Fibroblast of skin of left quadriceps (primary cell): ENCODE measurements around the gene SLC26A2.
"Not testable (repeated sequence)": the region's sequence is repeated elsewhere in the genome, so short reads cannot be mapped to it uniquely, and the experiment has no call there.

Experiments
- DNase-seq, 2 experiments: peaks; one replicate each; pipeline ENCODE4 v3.0.0-alpha.2; 2013; ENCODE audit warnings: low read depth in 2 of 2

SLC26A2 gene

DNA sequence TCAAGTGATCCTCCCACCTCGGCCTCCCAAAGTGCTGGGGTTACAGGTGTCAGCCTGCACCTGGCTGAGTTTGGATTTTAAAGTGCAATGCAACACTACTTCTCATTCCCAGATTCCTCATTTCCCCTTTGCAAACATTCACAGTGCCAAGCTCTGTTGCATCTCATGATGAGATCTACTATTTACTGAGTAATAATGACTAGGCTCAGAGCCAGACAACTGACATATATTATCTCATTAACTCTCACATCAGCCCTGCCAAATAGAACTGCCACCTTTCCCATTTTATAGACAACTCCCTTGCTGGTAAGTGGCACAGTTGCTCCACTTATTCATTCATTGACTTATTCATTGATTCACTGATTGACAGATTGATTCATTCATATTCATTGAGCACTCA is 22.9 kb upstream of the SLC26A2 start:
- DNase-seq = no peak

DNA sequence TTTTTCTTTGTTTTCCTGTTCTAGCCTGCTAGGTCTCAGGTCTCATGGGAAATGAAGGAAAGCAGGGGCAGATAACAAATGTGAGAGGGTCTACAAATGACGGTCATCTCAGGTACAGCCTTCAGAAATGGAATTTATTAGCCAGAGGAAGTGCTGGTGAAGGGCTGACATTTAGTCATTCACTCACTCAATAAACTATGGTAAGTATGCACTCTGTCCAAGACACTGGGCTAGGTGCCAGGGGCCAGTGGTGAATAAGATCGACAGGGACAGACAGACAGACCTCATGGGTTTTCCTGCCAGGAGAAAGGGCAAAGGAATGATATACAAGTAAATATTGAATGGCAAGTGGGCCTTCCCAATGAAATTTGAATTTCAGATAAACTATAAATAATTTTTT is 22.3 kb upstream of the SLC26A2 start:
- no peak for DNase-seq

DNA sequence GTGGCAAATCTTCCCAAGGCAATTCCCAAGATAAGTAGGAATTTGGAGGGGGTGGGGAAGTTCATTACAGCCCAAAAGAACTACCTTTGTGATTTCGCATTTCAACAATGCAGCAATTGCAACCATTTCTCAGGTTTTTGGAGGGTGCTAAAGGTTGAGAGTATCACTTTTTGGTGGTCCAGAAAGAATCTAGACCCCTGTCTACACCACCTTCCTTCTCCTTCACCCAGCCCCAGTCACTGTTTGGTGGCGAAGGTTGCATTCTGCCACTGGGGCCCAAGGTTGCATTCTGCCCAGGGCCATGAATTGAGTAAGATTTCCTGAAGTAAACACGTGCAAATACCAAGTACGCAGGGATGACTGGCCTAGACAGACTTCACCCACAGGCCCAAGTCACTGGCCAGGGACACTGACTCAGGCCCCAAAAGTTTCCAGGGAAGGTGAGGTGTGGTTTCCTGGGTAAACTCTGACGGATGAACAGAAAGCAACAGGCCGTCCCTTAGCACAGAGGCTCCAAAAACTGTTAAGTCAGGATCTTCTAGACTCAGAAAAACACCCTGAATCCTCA is 21.7 kb upstream of the SLC26A2 start:
- DNase-seq = no peak

DNA sequence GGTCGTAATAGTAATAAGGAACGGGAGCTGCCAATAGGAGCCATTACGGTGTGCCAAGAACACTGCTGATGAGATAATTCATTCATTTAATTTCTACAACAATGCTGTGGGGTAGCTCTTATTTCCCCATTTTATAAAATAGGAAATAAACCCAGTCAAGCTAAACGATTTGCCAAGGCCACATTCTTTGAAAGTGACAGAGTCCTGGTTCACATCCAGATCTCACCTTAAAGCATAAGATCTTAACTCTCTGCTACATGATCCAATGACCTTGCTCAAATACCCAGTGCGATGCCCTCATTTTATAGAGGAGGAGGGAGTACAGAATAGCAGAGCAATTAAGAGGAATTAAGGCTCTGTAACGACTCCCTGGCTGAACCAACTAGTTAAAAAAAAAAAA is 21.0 kb upstream of the SLC26A2 start:
- DNase-seq = no peak

DNA sequence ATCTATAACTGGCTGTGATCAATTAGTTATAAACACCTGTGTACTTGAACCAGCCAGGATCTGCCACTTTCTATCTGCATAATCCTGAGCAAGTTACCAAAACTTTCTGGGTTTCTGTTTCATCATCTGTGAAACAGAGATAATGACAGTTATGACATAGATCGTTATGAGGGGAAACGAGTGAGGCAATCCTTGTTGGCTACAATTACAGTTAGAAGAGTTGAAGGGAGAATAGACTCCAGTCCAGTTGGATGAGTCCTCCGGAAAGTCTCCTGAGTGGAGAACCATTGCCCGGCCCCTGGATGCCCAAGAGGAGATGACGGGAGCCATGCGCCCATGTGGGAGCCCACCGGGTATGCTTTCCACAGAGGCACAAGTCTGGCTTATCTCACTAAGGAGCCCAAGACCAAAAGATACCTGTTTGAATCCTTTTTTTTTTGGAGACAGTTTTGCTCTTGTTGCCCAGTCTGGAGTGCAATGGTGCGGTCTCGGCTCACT is 20.4 kb upstream of the SLC26A2 start:
- DNase-seq = no peak

DNA sequence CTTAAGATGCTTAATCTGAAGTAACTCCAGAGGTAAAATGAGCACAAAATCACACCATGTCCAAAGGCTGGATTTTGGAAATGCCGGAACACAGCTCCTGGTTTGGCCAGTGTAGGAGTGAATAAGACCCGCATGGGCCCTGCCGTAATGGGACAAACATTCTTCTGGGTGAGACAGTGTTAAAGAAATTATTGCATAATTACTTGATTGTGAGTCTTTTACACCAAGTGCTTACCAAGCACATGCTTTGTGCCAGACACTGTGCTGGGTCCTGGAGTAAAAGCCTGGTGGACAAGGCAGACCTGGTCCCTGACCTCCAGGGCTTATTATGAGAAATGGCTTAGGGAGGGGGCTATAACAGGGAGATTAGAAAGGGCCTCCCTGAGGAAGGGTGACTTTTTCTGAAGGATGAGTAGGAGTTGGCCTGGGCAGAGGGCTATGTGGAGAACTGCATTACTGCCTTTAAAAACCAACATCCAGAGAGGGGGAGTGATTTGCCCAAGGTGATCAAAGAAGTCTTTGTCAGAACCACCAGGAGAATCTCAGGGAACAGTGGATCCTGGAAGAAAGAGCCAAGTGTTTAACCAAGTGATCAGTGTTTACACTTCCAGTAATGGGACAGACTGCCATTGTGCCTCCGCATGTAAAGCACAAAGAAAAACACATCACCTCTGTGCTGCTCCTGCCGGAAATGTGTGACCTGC is 19.5 kb upstream of the SLC26A2 start:
- DNase-seq = no peak

DNA sequence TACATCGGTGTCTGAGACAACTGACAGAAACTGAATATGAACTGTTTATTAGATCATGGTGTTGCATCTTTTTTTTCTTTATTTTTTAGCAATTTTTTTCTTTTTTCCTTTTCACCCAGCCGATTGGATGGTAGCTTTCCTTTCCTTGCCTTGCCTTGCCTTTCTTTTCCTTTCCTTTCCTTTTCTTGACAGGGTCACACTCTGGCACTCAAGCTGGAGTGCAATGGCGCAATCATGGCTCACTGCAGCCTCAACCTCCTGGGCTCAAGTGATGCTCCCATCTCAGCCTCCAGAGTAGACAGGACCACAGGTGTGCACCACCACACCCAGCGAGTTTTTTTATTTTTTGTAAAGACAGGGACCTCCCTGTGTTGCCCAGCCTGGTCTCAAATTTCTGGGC is 18.8 kb upstream of the SLC26A2 start:
- no peak for DNase-seq

DNA sequence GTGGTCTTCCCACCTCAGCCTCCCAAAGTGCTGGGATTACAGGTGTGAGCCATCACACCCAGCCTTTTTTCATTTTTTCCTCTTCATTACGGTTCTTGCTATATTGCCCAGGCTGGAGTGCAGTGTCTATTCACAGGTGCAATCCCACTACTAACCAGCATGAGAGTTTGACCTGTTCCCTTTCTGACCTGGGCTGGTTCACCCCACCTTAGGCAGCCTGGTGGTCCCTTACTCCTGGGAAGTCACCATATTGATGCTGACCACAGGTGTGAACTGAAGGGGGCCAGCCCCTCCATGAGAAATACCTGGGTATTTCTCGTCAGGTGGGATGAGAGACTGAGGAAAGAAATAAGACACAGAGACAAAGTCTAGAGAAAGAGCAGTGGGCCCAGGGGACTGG is 18.4 kb upstream of the SLC26A2 start:
- DNase-seq = no peak

DNA sequence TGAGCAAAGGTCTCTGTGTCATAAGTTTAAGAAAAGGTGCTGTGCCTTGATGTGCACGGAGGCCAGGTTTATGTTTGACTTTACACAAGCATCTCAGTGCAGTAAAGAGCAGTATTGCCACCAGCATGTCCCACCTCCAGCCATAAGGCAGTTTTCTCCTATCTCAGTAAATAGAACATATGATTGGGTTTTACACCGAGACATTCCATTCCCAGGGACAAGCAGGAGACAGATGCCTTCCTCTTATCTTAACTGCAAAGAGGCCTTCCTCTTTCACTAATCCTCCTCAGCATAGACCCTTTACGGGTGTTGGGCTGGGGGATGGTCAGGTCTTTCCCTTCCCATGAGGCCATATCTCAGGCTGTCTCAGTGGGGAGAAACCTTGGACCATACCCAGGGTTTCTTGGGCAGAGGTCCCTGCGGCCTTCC is 17.8 kb upstream of the SLC26A2 start:
- DNase-seq = not testable (repeated sequence)

DNA sequence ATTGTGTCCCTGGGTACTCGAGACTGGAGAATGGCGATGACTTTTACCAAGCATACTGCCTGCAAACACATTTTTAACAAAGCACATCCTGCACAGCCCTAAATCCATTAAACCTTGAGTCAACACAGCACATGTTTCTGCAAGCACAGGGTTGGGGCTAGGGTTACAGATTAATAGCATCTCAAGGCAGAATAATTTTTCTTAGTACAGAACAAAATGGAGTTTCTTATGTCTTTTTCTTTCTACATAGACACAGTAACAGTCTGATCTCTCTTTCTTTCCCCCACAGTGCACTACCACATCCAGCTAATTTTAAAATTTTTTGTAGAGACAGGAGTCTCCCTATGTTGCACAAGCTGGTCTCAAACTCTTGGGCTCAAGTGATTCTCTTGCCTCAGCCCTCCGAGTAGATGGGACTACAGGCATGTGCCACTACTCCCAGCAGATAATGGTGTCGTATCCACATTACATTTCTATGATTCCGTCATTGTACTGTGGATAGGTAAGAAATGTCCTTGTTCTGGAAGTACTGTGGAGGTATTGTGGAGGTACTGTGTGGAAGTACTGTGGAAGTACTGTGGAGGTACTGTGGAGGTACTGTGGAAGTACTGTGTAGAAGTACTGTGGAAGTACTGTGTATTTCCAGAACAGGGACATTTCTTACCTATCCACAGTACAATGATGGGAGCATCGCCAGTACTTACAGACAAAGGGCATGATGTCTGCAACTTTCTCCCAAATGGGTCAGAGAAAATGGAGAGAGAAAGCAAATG is 17.2 kb upstream of the SLC26A2 start:
- not testable (repeated sequence) for DNase-seq

DNA sequence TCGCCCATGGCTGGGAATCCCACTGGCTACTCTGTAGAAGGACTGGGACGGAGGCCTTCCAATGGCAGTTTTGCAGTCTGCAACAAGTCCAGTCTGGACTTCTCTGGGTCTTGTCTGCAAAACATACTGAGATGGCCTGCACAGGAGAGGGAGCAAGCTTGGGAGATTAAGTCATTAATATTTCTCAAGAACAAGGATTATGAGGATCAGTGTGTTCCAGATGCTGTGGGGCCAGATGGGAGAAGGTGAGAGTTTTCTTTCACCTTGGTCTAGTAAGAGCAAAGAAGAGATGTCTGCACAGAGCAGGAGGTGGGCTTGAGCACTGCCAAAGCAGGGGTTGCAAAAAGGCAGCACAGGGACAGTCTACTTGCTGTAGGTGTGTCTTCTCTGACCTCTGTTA is 15.9 kb upstream of the SLC26A2 start, which contains the start of gene PDE6A:
Gene PDE6A, minus strand, starts transcription at position 128 of the 400 bp plus-strand sequence. Its CDS starts 120 bp downstream, at position 8.
- no peak for DNase-seq

DNA sequence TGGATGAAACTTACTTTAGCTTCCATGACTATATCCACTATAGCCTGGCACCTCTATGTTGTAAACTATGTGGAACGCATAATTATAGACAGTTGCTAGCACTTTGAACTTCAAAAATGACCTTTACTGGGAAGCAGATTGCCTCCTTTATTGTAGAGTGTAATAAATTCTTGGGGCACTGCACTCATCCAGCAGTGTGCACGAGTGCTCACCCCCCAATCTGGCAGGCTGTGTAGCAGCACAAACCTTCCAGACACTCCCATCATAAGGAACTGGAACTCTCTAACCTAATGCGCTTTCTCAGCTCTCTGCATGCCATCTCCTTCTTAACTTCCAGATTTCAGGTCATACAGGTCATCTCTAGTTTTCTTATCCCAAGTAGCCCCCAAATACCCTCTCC is 14.4 kb upstream of the SLC26A2 start:
- DNase-seq = no peak

DNA sequence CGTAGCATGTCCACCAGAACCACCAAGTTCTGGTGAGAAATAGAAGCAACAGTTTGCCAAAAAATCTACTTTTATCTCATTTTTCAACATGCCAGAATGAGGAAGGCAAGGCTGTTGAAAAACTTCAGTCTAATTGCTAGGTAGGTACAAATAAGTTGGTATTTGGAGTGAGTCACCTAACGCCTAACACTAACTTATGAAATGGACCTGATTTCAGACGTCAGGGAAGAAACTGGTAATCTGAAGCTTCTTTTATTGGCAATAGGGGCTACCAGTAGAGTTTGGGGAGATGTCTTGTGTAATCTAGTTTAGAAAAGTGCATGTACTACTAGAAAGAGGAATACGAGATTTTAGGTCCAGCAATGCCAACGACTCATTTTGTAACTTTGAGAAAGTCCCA is 11.6 kb upstream of the SLC26A2 start:
- DNase-seq = no peak

DNA sequence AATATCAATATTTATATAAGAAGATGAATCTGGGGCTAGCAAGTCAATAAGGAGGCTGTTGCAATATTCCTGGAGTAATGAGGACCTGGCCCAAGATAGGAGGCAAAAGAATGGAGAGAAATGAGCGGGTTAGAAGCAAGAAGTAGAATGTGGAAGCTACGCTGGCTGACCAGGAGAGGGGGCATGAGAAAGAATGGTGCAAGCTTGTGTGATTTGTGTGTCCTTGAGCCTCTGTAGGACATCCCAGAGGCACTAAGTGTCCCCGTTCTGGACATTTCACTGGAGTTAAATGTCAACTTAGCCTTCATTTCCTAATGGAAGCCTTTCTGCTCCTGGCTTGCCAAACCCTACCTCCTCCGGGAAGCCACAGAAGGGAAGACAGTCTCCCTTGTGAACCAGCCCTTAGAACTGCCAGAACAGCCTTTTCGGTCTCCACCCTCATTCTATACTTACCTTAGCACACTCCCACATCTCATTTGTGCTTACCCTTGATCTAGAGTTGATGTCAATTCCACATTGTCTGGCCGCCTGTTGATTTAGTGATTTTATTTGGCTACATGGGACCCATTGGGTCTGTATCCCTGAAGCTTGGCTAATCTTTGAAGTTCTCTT is 9.3 kb upstream of the SLC26A2 start:
- DNase-seq = no peak

DNA sequence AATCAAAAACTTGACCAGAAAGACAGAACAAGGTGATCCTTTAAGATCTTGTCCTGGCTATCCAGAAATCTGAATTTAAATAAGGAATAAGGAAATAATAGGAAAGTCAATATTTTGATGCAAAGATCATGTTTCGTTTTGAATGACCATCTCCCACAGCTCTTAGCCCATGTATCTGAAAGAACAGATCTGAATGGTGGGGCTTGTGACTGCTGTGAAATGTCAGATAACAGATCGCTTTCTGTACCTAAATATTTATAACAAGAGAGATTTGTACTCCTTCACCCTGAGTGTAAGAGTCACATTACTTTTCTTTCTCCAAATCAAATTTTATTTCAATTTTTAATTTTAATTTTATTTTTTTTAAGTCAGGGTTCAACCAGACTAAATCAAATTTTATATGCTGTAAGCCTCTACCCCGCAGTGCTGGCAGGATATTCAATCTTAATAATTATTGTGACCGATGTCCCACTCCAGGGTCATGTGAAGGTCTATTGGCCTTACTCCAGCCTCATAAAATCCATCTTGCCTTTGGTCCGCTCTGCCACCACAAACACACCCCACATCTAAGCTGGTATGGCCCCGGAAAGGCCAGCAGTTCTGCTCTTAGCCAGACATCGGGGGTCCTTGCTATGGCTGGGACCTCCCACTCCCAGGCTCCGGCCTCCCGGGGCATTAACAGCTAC is 7.0 kb upstream of the SLC26A2 start:
- no peak for DNase-seq

DNA sequence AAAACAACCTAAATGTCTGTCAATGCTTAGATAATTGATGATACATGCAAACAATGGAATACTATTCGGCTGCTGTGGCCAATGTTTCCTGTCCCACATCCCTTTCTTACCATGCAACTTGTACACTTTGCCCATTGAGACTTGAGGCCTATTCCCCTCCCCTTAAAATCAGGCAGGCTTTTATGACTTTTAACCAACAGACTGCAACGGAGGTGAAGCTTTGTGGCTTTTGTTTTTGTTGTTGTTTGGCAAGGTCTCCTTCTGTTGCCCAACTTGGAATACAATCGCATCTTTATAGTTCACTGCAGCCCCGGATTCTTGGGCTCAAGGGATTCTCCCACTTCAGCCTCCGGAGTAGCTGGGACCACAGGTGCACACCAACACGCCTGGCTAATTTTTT is 5.8 kb upstream of the SLC26A2 start:
- no peak for DNase-seq

DNA sequence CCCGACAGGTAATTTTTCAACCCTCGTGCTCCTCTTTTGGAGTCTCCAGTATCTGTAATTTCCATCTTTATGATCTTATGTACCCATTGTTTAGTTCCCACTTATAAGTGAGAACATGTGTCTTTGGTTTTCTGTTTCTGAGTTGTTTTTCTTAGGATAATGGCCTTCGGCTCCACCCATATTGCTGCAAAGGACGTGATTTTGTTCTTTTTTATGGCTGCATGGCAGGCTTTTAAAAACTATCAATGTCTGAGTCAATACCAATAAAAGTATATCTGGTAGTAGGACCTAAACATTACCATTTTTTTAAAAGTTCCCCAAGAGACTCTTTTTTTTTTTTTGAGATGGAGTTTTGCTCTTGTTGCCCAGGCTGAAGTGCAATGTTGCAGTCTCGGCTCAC is 3.9 kb upstream of the SLC26A2 start:
- DNase-seq = no peak

DNA sequence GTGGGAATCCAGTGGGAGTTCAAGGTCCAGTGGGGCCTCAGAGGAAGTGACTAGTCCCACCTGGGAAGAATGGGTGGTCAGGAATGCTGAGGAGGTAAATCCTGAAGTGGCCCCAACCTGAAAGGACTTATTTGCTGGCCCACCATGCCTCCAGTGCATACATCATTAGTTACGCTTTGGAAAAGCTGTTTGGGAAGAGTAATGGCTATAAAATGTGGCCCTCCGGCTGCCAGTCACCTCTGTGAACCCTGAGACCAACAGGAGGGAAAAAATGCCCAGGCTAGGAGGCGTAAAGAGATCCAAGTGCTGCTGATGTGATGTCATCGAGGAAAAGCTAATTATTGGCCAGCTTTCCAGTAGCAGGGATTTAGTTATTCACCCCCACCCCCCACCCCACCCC is 2.7 kb upstream of the SLC26A2 start:
- no peak for DNase-seq

DNA sequence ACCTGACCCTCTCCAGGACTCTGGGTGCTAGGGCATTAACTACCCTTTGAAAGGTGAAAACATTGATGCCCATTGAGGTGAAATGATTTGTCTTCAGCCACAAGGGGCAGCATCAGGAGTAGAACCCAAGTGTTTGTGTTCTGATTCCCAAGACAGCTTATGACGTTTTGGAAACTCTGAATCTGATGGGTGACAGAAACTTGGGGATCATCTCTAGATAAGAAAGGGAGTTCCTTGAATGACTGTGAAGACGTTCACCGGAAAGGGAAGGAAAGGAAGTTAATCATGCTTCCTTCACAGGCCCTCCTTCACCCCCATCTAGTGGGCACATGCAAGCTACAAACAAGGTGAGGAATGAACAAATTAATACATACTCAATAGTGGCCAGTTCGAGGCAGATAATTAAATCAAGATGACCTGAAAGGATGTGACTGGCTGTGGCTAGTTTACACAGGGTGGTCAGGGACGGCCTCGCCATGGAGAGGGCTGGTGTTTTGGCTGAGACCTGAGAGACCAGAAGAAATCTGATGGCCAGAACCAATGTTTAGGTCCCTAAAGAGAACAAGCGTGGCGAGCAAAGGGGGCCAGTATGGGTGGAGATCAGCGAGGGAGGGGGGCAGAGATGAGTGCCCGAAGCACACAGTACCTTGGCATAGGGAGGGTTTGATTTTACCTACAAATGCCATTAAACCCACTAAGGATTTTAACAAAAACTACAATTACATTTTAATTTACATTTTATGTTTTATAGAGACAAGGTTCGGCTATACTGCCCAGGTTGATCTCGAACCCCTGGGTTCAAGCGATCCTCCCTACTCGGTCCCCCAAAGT is 937 bp upstream of the SLC26A2 start:
- DNase-seq = no peak

DNA sequence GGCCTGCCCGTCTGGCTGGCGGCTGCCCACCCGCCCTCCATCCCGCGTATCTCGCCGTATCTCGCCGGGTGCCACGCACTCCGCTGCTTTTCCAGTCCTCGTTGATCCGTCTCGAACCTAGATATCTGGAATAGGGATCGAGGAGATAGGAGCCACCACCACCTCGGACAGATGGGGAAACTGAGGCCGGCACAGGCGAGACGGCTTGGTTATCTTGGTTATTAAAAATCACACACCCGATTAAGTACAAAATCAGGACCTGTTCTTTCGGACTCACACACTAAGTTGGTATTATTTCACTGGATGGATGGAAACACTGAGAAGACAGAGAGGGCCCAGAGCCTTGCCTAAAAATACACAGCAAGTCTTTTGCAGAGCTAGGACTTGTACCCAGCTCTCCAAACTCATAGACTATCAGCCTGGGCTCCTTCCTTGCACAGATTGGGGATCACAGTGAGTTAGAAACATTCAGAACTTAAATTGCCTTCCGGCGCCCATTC is 678 bp downstream of the SLC26A2 start:
- DNase-seq = no peak

DNA sequence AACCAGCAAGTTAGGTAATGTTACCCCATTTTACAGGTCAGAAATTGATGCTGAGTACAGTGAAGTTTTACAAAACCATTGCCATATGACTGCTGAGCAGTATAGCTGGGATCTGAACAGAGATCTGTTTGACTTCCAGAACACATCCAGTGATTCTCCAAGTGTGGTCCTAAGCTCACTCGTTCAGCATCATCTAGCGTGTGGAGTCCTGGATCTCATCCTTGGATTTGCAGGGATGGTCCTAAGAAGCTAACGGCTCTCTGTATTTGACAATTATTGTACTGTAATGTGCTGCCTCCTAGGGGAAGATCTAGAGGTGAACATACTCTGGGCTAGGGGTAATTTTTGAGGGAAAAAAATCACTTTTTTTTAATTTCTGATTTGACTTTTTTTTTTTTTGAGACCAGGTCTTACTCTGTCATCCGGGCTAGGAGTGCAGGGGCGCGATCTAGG is 1.4 kb downstream of the SLC26A2 start:
- no peak for DNase-seq
